Neural cell (in vitro differentiated cells): ENCODE results near the gene PROCA1.

Experiments
- CTCF ChIP-seq: fragments of 450-650 bp; IDR thresholded peaks from 2 replicates; pipeline ENCODE4 v1.5.1; 2014; ENCODE audit warnings: antibody characterized with exemption, mild to moderate bottlenecking, moderate library complexity; ENCODE audit not compliant: poor library complexity, severe bottlenecking
- EP300 ChIP-seq: fragments of 450-650 bp; conservative IDR thresholded peaks from 2 replicates; pipeline ENCODE4 v1.6.1; 2014; ENCODE audit warnings: antibody characterized with exemption, mild to moderate bottlenecking, moderate library complexity; ENCODE audit not compliant: poor library complexity, severe bottlenecking
- EZH2 ChIP-seq: fragments of 200-600, 300-800 bp; shearing (Covaris generic), sonication (generic); IDR thresholded peaks from 2 replicates; pipeline ENCODE4 v1.6.1; 2014; ENCODE audit warnings: antibody characterized with exemption, low read length, borderline replicate concordance, mild to moderate bottlenecking; ENCODE audit not compliant: insufficient read depth, poor library complexity, severe bottlenecking
- POLR2AphosphoS5 ChIP-seq: IDR thresholded peaks from 2 replicates; pipeline ENCODE4 v1.6.1; 2012
- REST ChIP-seq: IDR thresholded peaks from 2 replicates; pipeline ENCODE4 v1.6.1; 2012; ENCODE audit warnings: borderline replicate concordance
- TAF1 ChIP-seq: IDR thresholded peaks from 2 replicates; pipeline ENCODE4 v1.6.1; 2012; ENCODE audit warnings: low read depth

- TF ChIP-seq CTCF (no peak), TAF1 (no peak), REST (no peak), POLR2AphosphoS5 (no peak), EZH2 (no peak), EP300 (no peak)
Measured at GRCh38 chr17:28705728-28706334, 5.9 kb downstream of the PROCA1 start.
